Neuronal stem cell (in vitro differentiated cells): ENCODE measurements around the gene CPXM2.

Experiments
- DNase-seq: peaks from one replicate; pipeline ENCODE4 v3.0.0-alpha.2; 2013; ENCODE audit warnings: low spot score
- H2AFZ ChIP-seq: one replicate; pipeline ENCODE4 v1.6.1; 2013; ENCODE audit warnings: mild to moderate bottlenecking, low read length, inconsistent platforms
- H2AK5ac ChIP-seq: 2 replicates; pipeline ENCODE4 v1.6.1; 2013; ENCODE audit warnings: low read depth, mild to moderate bottlenecking, inconsistent platforms, low read length, moderate library complexity, mixed read lengths
- H2BK120ac ChIP-seq: 2 replicates; pipeline ENCODE4 v1.6.1; 2013; ENCODE audit warnings: low read depth, mild to moderate bottlenecking, inconsistent platforms, low read length, moderate library complexity, mixed read lengths
- H2BK12ac ChIP-seq: one replicate; pipeline ENCODE4 v1.6.1; 2013; ENCODE audit warnings: low read length, inconsistent platforms
- H2BK15ac ChIP-seq: 2 replicates; pipeline ENCODE4 v1.6.1; 2013; ENCODE audit warnings: mild to moderate bottlenecking, low read length, inconsistent platforms, mixed read lengths
- H2BK5ac ChIP-seq: one replicate; pipeline ENCODE4 v1.6.1; 2013; ENCODE audit warnings: inconsistent platforms, mild to moderate bottlenecking, low read length, moderate library complexity
- H3K14ac ChIP-seq: one replicate; pipeline ENCODE4 v1.6.1; 2013; ENCODE audit warnings: low read length, inconsistent platforms
- H3K18ac ChIP-seq: 2 replicates; pipeline ENCODE4 v1.6.1; 2013; ENCODE audit warnings: low read length, inconsistent platforms
- H3K23ac ChIP-seq: 2 replicates; pipeline ENCODE4 v1.6.1; 2013; ENCODE audit warnings: low read depth, mild to moderate bottlenecking, mixed read lengths, low read length, inconsistent platforms; ENCODE audit not compliant: poor library complexity
- H3K27ac ChIP-seq: replicated peaks from 3 replicates; pipeline ENCODE4 v1.5.1; 2013; ENCODE audit warnings: low read length, inconsistent platforms
- H3K27me3 ChIP-seq, 3 experiments: 2 replicates each; pipeline ENCODE4 v1.6.1; 2013; ENCODE audit warnings: low read length in 3 of 3, mild to moderate bottlenecking in 2 of 3, inconsistent platforms in 1 of 3, low read depth in 1 of 3, mixed read lengths in 1 of 3, moderate library complexity in 1 of 3; ENCODE audit not compliant: control insufficient read depth in 3 of 3, insufficient read depth in 3 of 3
- H3K36me3 ChIP-seq, 2 donors: replicated peaks in 1 of 2; 2 replicates each; pipeline ENCODE4 v1.6.1; 2013; ENCODE audit warnings: low read length in 2 of 2; ENCODE audit not compliant: control insufficient read depth in 2 of 2, insufficient read depth in 2 of 2
- H3K4ac ChIP-seq: 2 replicates; pipeline ENCODE4 v1.6.1; 2013; ENCODE audit warnings: inconsistent platforms, mild to moderate bottlenecking, low read length, moderate library complexity
- H3K4me1 ChIP-seq, 2 donors: 1 replicate in 1 of 2; 2 replicates in 1 of 2; pipeline ENCODE4 v1.6.1; 2013; ENCODE audit warnings: low read length in 2 of 2, low read depth in 1 of 2; ENCODE audit not compliant: control insufficient read depth in 2 of 2, insufficient read depth in 1 of 2
- H3K4me2 ChIP-seq: one replicate; pipeline ENCODE4 v1.6.1; 2013; ENCODE audit warnings: mild to moderate bottlenecking, low read length, inconsistent platforms; ENCODE audit not compliant: insufficient read depth, poor library complexity, severe bottlenecking
- H3K4me3 ChIP-seq, 2 donors: 2 replicates each; pipeline ENCODE4 v1.5.1; 2013; ENCODE audit warnings: low read length in 2 of 2, mild to moderate bottlenecking in 2 of 2, inconsistent platforms in 1 of 2, moderate library complexity in 1 of 2
- H3K79me1 ChIP-seq: one replicate; pipeline ENCODE4 v1.6.1; 2013; ENCODE audit warnings: low read depth, mild to moderate bottlenecking, inconsistent platforms, low read length, moderate library complexity
- H3K9ac ChIP-seq: one replicate; pipeline ENCODE4 v1.6.1; 2013; ENCODE audit warnings: mild to moderate bottlenecking, low read depth, low read length, inconsistent platforms; ENCODE audit not compliant: poor library complexity
- H3K9me3 ChIP-seq, 2 donors: replicated peaks in 1 of 2; 2 replicates each; pipeline versions ENCODE3 to v1.6.1; 2013; ENCODE audit warnings: low read length in 2 of 2, mild to moderate bottlenecking in 2 of 2, inconsistent platforms in 1 of 2, low read depth in 1 of 2, mixed read lengths in 1 of 2, moderate library complexity in 1 of 2; ENCODE audit not compliant: control insufficient read depth in 2 of 2, insufficient read depth in 1 of 2
- H4K8ac ChIP-seq: one replicate; pipeline ENCODE4 v1.6.1; 2013; ENCODE audit warnings: low read depth, mild to moderate bottlenecking, inconsistent platforms, low read length, moderate library complexity
- H4K91ac ChIP-seq: one replicate; pipeline ENCODE4 v1.6.1; 2013; ENCODE audit warnings: low read length, low read depth, mild to moderate bottlenecking, inconsistent platforms; ENCODE audit not compliant: poor library complexity
- WGBS, 2 donors: extraction: QIAGEN DNeasy Blood & Tissue Kit; methylation state at CpG; one replicate each; pipeline ENCODE4 v1.1.7; 2013; ENCODE audit warnings: missing lambda C conversion rate in 2 of 2, mixed read lengths in 1 of 2; ENCODE audit not compliant: insufficient read length in 2 of 2, insufficient replicate concordance in 1 of 2; ENCODE audit errors: extremely low coverage in 2 of 2; 5-methylcytosine and 5-hydroxymethylcytosine counted together

Gene CPXM2

DNA sequence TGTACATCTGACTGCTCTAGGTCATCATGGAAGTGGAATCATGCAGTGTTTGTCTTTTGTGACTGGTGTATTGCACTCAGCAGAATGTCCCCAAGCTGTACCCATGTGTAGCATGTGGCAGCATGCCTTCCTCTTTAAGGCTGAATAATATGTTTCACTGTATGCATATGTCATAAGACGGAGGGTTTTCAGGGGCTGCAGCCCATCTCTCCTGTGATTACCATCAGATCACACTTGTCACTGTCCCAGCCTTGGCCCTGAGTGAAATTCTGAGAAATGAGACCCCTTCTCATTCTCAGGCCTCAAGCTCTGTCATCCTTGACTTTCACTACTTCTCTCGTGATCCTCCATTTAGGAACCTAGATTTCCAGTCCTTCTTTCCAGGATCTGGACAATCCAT, 50.0 kb downstream of the CPXM2 start:
- H2BK12ac ChIP-seq = no peak overlapping the region
- H3K14ac ChIP-seq = no peak overlapping the region
- H3K18ac ChIP-seq = no peak overlapping the region
- no peak overlapping the region for H3K9ac ChIP-seq
- H3K4ac ChIP-seq = no peak overlapping the region
- H2AFZ ChIP-seq = no peak overlapping the region
- H2BK5ac ChIP-seq = no peak overlapping the region
- no peak overlapping the region for H3K27ac ChIP-seq
- H3K4me2 ChIP-seq = no peak overlapping the region
- no peak overlapping the region for H2BK15ac ChIP-seq
- no peaks in the 10 kb centered on the region for H3K4me1 ChIP-seq
- no peak overlapping the region for H3K4me3 ChIP-seq
- H3K9me3 ChIP-seq = no peaks in the 10 kb centered on the region
- no peak overlapping the region for H4K91ac ChIP-seq
- H3K27me3 ChIP-seq = no peaks in the 10 kb centered on the region
- H3K79me1 ChIP-seq = no peaks in the 10 kb centered on the region
- H3K36me3 ChIP-seq = no peaks in the 10 kb centered on the region
- WGBS, 2 donors = no CpG with 5 or more reads among the region's 2 CpGs
- no peak overlapping the region for H4K8ac ChIP-seq
- no peak for DNase-seq
- H2BK120ac ChIP-seq = no peak overlapping the region
- no peak overlapping the region for H2AK5ac ChIP-seq
- H3K23ac ChIP-seq = no peak overlapping the region

DNA sequence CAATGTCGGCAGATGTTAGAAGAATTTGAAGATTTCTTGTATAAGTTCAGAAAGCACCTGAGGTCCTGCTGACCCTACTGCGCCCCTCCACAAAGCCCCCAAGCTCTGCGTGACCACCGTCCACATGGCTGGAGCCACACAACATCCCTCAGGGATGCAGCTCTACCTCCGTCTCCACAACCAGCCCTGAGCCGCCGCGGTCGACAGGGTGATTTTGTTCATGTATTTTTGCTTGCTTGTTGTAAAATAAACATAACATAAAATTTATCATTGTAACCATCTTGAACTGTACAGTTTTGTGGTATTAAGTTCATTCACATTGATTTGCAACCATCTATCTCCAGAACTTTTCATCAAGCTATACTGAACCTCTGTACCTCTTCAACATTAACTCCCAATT, 50.5 kb downstream of the CPXM2 start:
- Histone ChIP-seq H3K4ac (no peak overlapping the region), H3K27me3 (no peaks in the 10 kb centered on the region), H3K79me1 (no peaks in the 10 kb centered on the region), H3K9me3 (no peaks in the 10 kb centered on the region), H4K91ac (no peak overlapping the region), H2BK15ac (no peak overlapping the region), H3K18ac (no peak overlapping the region), H3K4me2 (no peak overlapping the region), H3K9ac (no peak overlapping the region), H3K14ac (no peak overlapping the region), H2AFZ (no peak overlapping the region), H2AK5ac (no peak overlapping the region), H3K4me1 (no peaks in the 10 kb centered on the region), H3K4me3 (no peak overlapping the region), H3K27ac (no peak overlapping the region), H2BK12ac (no peak overlapping the region), H4K8ac (no peak overlapping the region), H3K23ac (no peak overlapping the region), H3K36me3 (no peaks in the 10 kb centered on the region), H2BK120ac (no peak overlapping the region), H2BK5ac (no peak overlapping the region)
- no CpG with 5 or more reads among the region's 9 CpGs for WGBS, 2 donors
- no peak for DNase-seq

DNA sequence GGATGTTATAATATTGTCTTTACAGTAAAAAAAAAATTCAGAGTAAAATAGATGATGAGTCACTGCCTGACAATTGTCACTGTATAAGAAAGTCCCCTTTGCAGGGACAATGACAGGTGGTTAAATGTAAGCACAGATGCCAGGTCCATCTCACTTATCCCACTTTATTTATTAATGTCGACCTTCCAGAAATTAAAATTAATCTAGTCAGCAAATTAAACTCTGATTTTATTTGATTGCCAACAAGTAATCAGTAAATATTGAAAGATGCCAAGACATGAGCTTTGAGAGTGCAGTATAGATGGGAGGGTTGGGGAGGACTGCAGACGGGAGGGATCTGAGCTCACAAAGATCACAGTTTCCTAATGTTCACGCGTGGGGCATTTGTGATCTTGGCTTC, 50.9 kb downstream of the CPXM2 start:
- Histone ChIP-seq H4K8ac (no peak overlapping the region), H3K79me1 (no peaks in the 10 kb centered on the region), H3K4ac (no peak overlapping the region), H3K4me1 (no peaks in the 10 kb centered on the region), H3K23ac (no peak overlapping the region), H2BK12ac (no peak overlapping the region), H3K36me3 (no peaks in the 10 kb centered on the region), H2BK120ac (no peak overlapping the region), H3K18ac (no peak overlapping the region), H2AFZ (no peak overlapping the region), H2BK15ac (no peak overlapping the region), H3K14ac (no peak overlapping the region), H3K4me2 (no peak overlapping the region), H3K27me3 (no peaks in the 10 kb centered on the region), H3K9ac (no peak overlapping the region), H4K91ac (no peak overlapping the region), H2BK5ac (no peak overlapping the region), H3K9me3 (no peaks in the 10 kb centered on the region), H3K4me3 (no peak overlapping the region), H2AK5ac (no peak overlapping the region), H3K27ac (no peak overlapping the region)
- DNase-seq = no peak
- WGBS, 2 donors = no CpG with 5 or more reads among the region's 4 CpGs

DNA sequence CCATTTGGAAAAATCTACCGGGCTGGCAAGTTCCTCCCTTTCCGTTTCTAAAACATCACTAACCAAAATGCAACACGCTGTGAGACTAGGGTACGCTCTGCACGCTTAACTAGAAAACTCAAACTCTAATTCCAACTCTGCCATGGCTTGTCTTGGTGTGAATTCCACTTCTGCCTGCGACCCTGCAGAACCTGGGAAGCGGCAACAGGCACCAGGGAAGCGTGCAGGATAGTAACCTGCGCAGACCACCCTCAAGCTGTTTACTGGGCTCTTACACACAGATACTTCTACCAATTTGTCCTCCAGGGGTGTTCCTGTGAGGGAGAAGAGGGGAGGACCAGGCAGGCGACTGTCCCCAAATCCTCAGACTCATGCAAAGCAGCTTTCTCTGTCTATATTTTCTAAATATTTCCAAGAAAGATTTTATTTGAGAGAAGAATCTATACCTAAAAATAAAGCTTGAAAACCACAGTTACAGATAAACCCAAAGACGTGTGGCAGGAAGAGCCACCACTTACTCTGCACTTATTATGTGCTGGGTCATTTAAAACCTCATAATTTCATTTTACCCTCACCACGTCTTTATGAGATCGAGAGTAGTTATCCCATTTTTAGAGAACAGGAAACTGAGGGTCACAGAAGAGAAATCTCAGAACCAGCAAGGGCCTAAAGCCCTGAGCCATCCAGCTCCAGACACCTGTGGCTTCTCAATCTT, 52.9 kb downstream of the CPXM2 start:
- no CpG with 5 or more reads among the region's 13 CpGs for WGBS, 2 donors
- no peak for DNase-seq
- no peak overlapping the region for H4K91ac ChIP-seq

More for the DNA sequence above, 52.9 kb downstream of the CPXM2 start:
- H4K8ac ChIP-seq = no peak overlapping the region
- H2BK5ac ChIP-seq = no peak overlapping the region
- no peak overlapping the region for H3K27ac ChIP-seq
- H3K36me3 ChIP-seq = no peaks in the 10 kb centered on the region
- H3K23ac ChIP-seq = no peak overlapping the region
- H2AK5ac ChIP-seq = no peak overlapping the region
- H3K9ac ChIP-seq = no peak overlapping the region
- H3K4ac ChIP-seq = no peak overlapping the region
- H3K79me1 ChIP-seq = no peaks in the 10 kb centered on the region
- no peak overlapping the region for H3K18ac ChIP-seq
- H3K4me2 ChIP-seq = no peak overlapping the region
- H2AFZ ChIP-seq = no peak overlapping the region
- no peaks in the 10 kb centered on the region for H3K4me1 ChIP-seq
- H2BK15ac ChIP-seq = no peak overlapping the region
- no peak overlapping the region for H2BK12ac ChIP-seq
- H3K9me3 ChIP-seq = no peaks in the 10 kb centered on the region
- no peaks in the 10 kb centered on the region for H3K27me3 ChIP-seq
- no peak overlapping the region for H3K14ac ChIP-seq
- no peak overlapping the region for H2BK120ac ChIP-seq
- H3K4me3 ChIP-seq = no peak overlapping the region
